ENCODE measurements around the gene IQSEC2.

IQSEC2 gene

GRCh38 chrX:53281321-53281822, at the start of gene IQSEC2:
IQSEC2 (minus strand) TSS chrX:53281584.
- no peak for DNase-seq

- DNase-seq: no peak
Measured at GRCh38 chrX:53330331-53330730, 48.9 kb upstream of the IQSEC2 start.

- DNase-seq: no peak
Measured at GRCh38 chrX:53324803-53325202, 43.4 kb upstream of the IQSEC2 start.

GRCh38 chrX:53324085-53324484, 42.7 kb upstream of the IQSEC2 start:
- no peak for DNase-seq

- no peak for DNase-seq
Measured at GRCh38 chrX:53323196-53323595, 41.8 kb upstream of the IQSEC2 start.

GRCh38 chrX:53321943-53322497, 40.6 kb upstream of the IQSEC2 start:
- DNase-seq: no peak

- no peak for DNase-seq
Measured at GRCh38 chrX:53321230-53321942, 40.0 kb upstream of the IQSEC2 start.

GRCh38 chrX:53320543-53321229, 39.3 kb upstream of the IQSEC2 start:
- no peak for DNase-seq

- DNase-seq: no peak
Measured at GRCh38 chrX:53319614-53320542, 38.5 kb upstream of the IQSEC2 start.

GRCh38 chrX:53318766-53319353, 37.5 kb upstream of the IQSEC2 start:
- DNase-seq: no peak

- no peak for DNase-seq
Measured at GRCh38 chrX:53317365-53318069, 36.1 kb upstream of the IQSEC2 start.

- DNase-seq: no peak
Measured at GRCh38 chrX:53316860-53317237, 35.5 kb upstream of the IQSEC2 start.

GRCh38 chrX:53316111-53316859, 34.9 kb upstream of the IQSEC2 start:
- DNase-seq: no peak

- DNase-seq: no peak
Measured at GRCh38 chrX:53313728-53314105, 32.3 kb upstream of the IQSEC2 start.

GRCh38 chrX:53312946-53313727, 31.8 kb upstream of the IQSEC2 start:
- DNase-seq: no peak

GRCh38 chrX:53309837-53310236, 28.5 kb upstream of the IQSEC2 start:
- DNase-seq: no peak

- no peak for DNase-seq
Measured at GRCh38 chrX:53308836-53309235, 27.5 kb upstream of the IQSEC2 start.

- DNase-seq: no peak
Measured at GRCh38 chrX:53305996-53306937, 24.9 kb upstream of the IQSEC2 start.

All from SIG-M5 (cell line).